HepG2 (cell line): ENCODE measurements around the gene SCGB2B2. TPM values are rescaled to one million over a fixed set of nuclear protein-coding genes. Genes with fewer than 3 reads are reported as not detected.

ENCODE experiments used
- ADNP ChIP-seq: sonication (generic); formaldehyde crosslinking; IDR thresholded peaks from 2 replicates; pipeline ENCODE4 v1.4.0; 2020; ENCODE audit warnings: missing genetic modification reagents
- AHR ChIP-seq: IDR thresholded peaks from 2 replicates; pipeline ENCODE4 v1.6.1; 2018; ENCODE audit warnings: missing genetic modification reagents, missing compliant biosample characterization
- ATF7 ChIP-seq, 2 experiments: fragments of 450-650 bp in 1 of 2; sonication (generic) in 1 of 2; formaldehyde crosslinking in 1 of 2; IDR thresholded peaks; 2 replicates each; pipeline versions ENCODE4 v1.4.0 to v1.6.1; 2016 to 2020; ENCODE audit warnings: antibody characterized with exemption in 1 of 2, mild to moderate bottlenecking in 1 of 2, missing genetic modification reagents in 1 of 2
- ERF ChIP-seq: IDR thresholded peaks from 2 replicates; pipeline ENCODE4 v1.6.1; 2018; ENCODE audit warnings: missing biosample characterization, missing genetic modification reagents
- GABPA ChIP-seq, 2 experiments: IDR thresholded peaks; 2 replicates each; pipeline ENCODE4 v1.6.1; 2011 to 2016; ENCODE audit warnings: low read depth in 2 of 2, low read length in 1 of 2, missing biosample characterization in 1 of 2, missing genetic modification characterization in 1 of 2
- GRHL1 ChIP-seq: sonication (generic); formaldehyde crosslinking; conservative IDR thresholded peaks from 2 replicates; pipeline ENCODE4 v1.8.0; 2022; ENCODE audit warnings: missing genetic modification reagents
- HMG20A ChIP-seq: IDR thresholded peaks from 2 replicates; pipeline ENCODE4 v1.6.1; 2016; ENCODE audit warnings: borderline replicate concordance
- MZF1 ChIP-seq: sonication (generic); formaldehyde crosslinking; IDR thresholded peaks from 2 replicates; pipeline ENCODE4 v1.8.1; 2023; ENCODE audit warnings: mild to moderate bottlenecking, missing genetic modification reagents, borderline replicate concordance
- NR2C2 ChIP-seq: sonication (generic); formaldehyde crosslinking; IDR thresholded peaks from 2 replicates; pipeline ENCODE4 v1.4.0; 2020; ENCODE audit warnings: missing genetic modification reagents, mild to moderate bottlenecking, moderate library complexity, borderline replicate concordance
- POLR2AphosphoS2 ChIP-seq: IDR thresholded peaks from 2 replicates; pipeline ENCODE4 v1.6.1; 2011; ENCODE audit warnings: low read depth, low read length, improper control_type of control experiment
- SP4 ChIP-seq: sonication (generic); formaldehyde crosslinking; IDR thresholded peaks from 2 replicates; pipeline ENCODE4 v1.8.1; 2023; ENCODE audit warnings: mild to moderate bottlenecking, missing genetic modification reagents
- ZC3H13 ChIP-seq: sonication (generic); formaldehyde crosslinking; IDR thresholded peaks from 2 replicates; pipeline ENCODE4 v1.8.1; 2023; ENCODE audit warnings: mild to moderate bottlenecking, missing genetic modification reagents, moderate library complexity
- ZNF3 ChIP-seq: IDR thresholded peaks from 2 replicates; pipeline ENCODE4 v1.7.0; 2017; ENCODE audit warnings: inconsistent platforms
- ZNF468 ChIP-seq: sonication (generic); formaldehyde crosslinking; IDR thresholded peaks from 2 replicates; pipeline ENCODE4 v1.8.0; 2022; ENCODE audit warnings: mild to moderate bottlenecking, moderate library complexity, missing genetic modification reagents
- ZNF569 ChIP-seq: sonication (generic); formaldehyde crosslinking; IDR thresholded peaks from 2 replicates; pipeline ENCODE4 v1.5.0; 2020; ENCODE audit warnings: mild to moderate bottlenecking, missing genetic modification reagents, moderate library complexity, borderline replicate concordance
- ZNF615 ChIP-seq: sonication (generic); formaldehyde crosslinking; IDR thresholded peaks from 2 replicates; pipeline ENCODE4 v1.5.0; 2020; ENCODE audit warnings: mild to moderate bottlenecking, missing genetic modification reagents, borderline replicate concordance
- ZNF766 ChIP-seq: sonication (generic); formaldehyde crosslinking; IDR thresholded peaks from 2 replicates; pipeline ENCODE4 v1.5.0; 2020; ENCODE audit warnings: missing genetic modification reagents, borderline replicate concordance
- ZNF772 ChIP-seq: sonication (generic); formaldehyde crosslinking; IDR thresholded peaks from 2 replicates; pipeline ENCODE4 v1.5.0; 2020; ENCODE audit warnings: mild to moderate bottlenecking, missing genetic modification reagents
- polyA plus RNA-seq, 8 experiments: library from polyadenylated mRNA; depleted of rRNA in 3 of 8; stranded (reverse) in 7 of 8; unstranded in 1 of 8; fragments of >200 nt; fragmentation: Illumina TruSeq in 4 of 8; extraction: Trizol in 4 of 8; gene quantifications; 2 replicates each; pipeline versions ENCODE4 v1.2.1 to v1.2.3, GENCODE V29; 2011 to 2016; ENCODE audit warnings: low read depth in 4 of 8, missing spikeins in 1 of 8, mixed read lengths in 1 of 8; ENCODE audit not compliant: insufficient read depth in 1 of 8
- total RNA-seq, 5 experiments: library from RNA; depleted of rRNA; stranded (reverse); fragments of >200 nt; fragmentation: Illumina TruSeq; extraction: Trizol; gene quantifications; 2 replicates each; pipeline ENCODE4 v1.2.3, GENCODE V29; 2016; ENCODE audit warnings: low read depth in 1 of 5
- TF ChIP-seq, protein P1 (sequence below): sonication (generic); formaldehyde crosslinking; IDR thresholded peaks from 2 replicates; pipeline ENCODE4 v1.5.0; 2020; ENCODE audit warnings: mild to moderate bottlenecking, missing genetic modification reagents
- TF ChIP-seq, protein P2 (sequence below): sonication (generic); formaldehyde crosslinking; IDR thresholded peaks from 2 replicates; pipeline ENCODE4 v1.5.0; 2020; ENCODE audit warnings: missing genetic modification reagents
- TF ChIP-seq, protein P3 (sequence below): sonication (generic); formaldehyde crosslinking; IDR thresholded peaks from 2 replicates; pipeline ENCODE4 v1.8.0; 2022; ENCODE audit warnings: mild to moderate bottlenecking, missing genetic modification reagents, borderline replicate concordance
- TF ChIP-seq, protein P4 (sequence below): sonication (generic); formaldehyde crosslinking; IDR thresholded peaks from 2 replicates; pipeline ENCODE4 v1.4.0; 2020; ENCODE audit warnings: missing genetic modification reagents

SCGB2B2 gene
- total and polyA plus RNA-seq, 2 of the 13 experiments (the other 11 are each of a cell fraction or from before 2014, with no cell fraction given), result 0.03 TPM; not detected in 1

DNA sequence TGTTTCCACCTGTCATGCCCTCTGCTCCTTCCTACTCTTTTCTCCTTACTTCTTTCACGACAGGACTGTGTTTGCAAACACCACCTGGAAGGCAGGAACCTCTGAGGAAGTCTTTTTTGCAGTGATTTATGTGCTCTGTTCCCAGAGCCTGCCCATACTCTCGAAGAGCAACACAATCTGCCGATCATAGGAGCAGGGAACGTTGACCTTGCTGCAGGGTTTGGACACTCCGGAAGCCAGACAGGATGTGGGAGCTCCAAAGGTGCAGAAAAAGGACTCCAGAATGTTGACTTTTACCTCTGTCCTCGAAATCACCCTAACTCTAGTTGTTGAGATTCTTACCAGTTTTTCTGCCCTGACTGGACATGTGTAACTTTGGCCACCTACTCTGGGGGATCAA is 48.4 kb upstream of the SCGB2B2 start (continued):
- TF ChIP-seq SP4 (CRISPR knock-in tag) (no peak), ZNF569 (no peak), ZC3H13 (CRISPR knock-in tag) (no peak), HMG20A (CRISPR knock-in tag) (peak; percentile 25; the same call in 1 of the 2 replicates), MZF1 (no peak), POLR2AphosphoS2 (no peak), ADNP (CRISPR knock-in tag) (no peak), ZNF766 (CRISPR knock-in tag) (no peak), ZNF615 (no peak), ZNF772 (no peak), ZNF468 (CRISPR knock-in tag) (no peak), ERF (CRISPR knock-in tag) (0 out of 2 replicates have a peak, but pooled peaks have one; percentile 21), NR2C2 (CRISPR knock-in tag) (no peak), ATF7 (IDR thresholded peaks at IDR 0.05) (no peak), ATF7 (CRISPR knock-in tag; IDR thresholded peaks at IDR 0.05) (no peak), ZNF3 (CRISPR knock-in tag) (no peak), GABPA (IDR thresholded peaks at IDR 0.05; ENCODE audit: low read depth, low read length) (no peak), GABPA (CRISPR knock-in tag; IDR thresholded peaks at IDR 0.05; ENCODE audit: low read depth) (peak; percentile 68), AHR (no peak), GRHL1 (CRISPR knock-in tag) (no peak)
- TF ChIP-seq, protein P1, sequence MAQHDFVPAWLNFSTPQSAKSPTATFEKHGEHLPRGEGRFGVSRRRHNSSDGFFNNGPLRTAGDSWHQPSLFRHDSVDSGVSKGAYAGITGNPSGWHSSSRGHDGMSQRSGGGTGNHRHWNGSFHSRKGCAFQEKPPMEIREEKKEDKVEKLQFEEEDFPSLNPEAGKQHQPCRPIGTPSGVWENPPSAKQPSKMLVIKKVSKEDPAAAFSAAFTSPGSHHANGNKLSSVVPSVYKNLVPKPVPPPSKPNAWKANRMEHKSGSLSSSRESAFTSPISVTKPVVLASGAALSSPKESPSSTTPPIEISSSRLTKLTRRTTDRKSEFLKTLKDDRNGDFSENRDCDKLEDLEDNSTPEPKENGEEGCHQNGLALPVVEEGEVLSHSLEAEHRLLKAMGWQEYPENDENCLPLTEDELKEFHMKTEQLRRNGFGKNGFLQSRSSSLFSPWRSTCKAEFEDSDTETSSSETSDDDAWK (CRISPR knock-in tag), result no peak
- TF ChIP-seq, protein P2, sequence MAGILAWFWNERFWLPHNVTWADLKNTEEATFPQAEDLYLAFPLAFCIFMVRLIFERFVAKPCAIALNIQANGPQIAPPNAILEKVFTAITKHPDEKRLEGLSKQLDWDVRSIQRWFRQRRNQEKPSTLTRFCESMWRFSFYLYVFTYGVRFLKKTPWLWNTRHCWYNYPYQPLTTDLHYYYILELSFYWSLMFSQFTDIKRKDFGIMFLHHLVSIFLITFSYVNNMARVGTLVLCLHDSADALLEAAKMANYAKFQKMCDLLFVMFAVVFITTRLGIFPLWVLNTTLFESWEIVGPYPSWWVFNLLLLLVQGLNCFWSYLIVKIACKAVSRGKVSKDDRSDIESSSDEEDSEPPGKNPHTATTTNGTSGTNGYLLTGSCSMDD (CRISPR knock-in tag), result no peak
- TF ChIP-seq, protein P3, sequence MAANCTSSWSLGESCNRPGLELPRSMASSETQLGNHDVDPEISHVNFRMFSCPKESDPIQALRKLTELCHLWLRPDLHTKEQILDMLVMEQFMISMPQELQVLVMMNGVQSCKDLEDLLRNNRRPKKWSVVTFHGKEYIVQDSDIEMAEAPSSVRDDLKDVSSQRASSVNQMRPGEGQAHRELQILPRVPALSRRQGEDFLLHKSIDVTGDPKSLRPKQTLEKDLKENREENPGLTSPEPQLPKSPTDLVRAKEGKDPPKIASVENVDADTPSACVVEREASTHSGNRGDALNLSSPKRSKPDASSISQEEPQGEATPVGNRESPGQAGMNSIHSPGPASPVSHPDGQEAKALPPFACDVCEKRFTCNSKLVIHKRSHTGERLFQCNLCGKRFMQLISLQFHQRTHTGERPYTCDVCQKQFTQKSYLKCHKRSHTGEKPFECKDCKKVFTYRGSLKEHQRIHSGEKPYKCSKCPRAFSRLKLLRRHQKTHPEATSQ (CRISPR knock-in tag), result no peak
- TF ChIP-seq, protein P4, sequence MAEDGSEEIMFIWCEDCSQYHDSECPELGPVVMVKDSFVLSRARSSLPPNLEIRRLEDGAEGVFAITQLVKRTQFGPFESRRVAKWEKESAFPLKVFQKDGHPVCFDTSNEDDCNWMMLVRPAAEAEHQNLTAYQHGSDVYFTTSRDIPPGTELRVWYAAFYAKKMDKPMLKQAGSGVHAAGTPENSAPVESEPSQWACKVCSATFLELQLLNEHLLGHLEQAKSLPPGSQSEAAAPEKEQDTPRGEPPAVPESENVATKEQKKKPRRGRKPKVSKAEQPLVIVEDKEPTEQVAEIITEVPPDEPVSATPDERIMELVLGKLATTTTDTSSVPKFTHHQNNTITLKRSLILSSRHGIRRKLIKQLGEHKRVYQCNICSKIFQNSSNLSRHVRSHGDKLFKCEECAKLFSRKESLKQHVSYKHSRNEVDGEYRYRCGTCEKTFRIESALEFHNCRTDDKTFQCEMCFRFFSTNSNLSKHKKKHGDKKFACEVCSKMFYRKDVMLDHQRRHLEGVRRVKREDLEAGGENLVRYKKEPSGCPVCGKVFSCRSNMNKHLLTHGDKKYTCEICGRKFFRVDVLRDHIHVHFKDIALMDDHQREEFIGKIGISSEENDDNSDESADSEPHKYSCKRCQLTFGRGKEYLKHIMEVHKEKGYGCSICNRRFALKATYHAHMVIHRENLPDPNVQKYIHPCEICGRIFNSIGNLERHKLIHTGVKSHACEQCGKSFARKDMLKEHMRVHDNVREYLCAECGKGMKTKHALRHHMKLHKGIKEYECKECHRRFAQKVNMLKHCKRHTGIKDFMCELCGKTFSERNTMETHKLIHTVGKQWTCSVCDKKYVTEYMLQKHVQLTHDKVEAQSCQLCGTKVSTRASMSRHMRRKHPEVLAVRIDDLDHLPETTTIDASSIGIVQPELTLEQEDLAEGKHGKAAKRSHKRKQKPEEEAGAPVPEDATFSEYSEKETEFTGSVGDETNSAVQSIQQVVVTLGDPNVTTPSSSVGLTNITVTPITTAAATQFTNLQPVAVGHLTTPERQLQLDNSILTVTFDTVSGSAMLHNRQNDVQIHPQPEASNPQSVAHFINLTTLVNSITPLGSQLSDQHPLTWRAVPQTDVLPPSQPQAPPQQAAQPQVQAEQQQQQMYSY (CRISPR knock-in tag), result no peak
